HG02763 (cell line): ENCODE results near the gene KCP.
"Not testable (repeated sequence)": the region's sequence is repeated elsewhere in the genome, so short reads cannot be mapped to it uniquely, and the experiment has no call there.

Source experiments
- ATAC-seq: cut with Tn5 transposase; IDR thresholded peaks from one replicate; pipeline ENCODE4 v1.9.1; 2021; ENCODE audit warnings: mild to moderate bottlenecking, moderate library complexity; ENCODE audit not compliant: unreplicated experiment

The KCP gene

DNA sequence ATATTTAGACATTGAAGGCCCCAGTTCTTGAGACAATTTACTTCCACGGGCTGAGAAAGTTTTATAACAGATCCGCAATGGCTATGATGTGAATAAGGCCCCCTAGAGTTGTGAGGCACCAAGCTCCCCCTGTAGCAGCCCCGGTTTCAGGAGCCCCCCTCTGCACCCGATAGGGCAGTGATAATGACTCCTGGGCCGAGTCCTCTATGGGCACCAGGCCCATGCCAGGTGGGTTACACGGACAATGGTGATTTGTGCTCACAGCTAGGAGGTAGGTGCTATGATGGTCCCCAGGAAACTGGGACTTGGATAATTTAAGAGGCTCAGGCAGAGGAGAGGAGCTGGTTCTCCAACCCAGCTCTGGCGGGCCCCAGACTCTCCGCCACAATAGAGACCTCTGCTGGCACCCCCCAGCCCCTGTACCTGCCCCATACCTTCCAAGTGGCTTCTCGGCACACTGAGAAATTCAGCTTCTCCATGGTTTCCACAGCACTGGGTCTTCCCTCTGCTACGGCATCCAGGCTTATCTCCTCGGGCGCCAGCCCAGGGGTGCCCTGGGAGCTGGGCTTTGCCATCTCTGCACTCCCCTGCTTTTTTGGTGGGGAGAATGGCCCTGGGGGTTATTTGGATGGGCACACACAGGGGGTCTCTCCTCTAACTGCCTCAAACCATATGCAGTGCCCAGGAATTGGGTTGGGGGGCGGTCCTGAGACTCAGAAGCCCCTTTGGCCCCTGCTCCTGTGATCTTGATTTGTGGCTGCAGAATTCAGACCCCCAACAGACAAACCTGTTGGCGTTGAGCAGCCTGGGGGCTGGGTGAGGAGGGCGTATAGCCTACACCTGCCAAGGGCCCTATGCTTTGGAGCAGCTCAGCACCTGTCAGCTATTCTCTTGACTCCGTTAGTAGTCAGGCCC is 12.2 kb upstream of the KCP start:
- no peak for ATAC-seq

DNA sequence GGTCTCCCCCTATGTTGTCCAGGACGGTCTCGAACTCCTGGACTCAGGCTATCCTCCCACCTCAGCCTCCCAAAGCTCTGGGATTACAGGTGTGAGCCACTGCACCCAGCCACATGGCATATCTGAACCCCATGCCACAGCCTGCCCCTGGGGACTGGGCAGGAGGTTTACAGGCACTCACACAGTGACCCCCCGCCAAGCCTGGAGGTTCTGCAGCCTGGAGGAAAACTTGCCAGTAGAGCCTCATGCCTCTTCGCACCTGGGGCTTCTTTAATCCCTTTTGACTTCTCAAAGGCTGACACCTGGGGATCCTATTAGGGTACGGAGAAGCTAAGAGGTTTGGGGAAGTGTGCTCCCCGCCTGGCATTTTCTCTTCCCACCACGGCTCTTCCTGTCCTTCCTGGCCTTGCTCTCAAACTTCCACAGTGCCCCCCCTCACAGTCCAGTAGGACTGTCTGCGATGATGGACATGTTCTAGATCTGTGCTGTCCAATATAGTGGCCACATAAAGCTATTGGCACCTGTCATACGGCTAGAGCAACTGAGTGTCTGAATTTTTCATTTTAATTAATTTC is 11.4 kb upstream of the KCP start:
- ATAC-seq: no peak

DNA sequence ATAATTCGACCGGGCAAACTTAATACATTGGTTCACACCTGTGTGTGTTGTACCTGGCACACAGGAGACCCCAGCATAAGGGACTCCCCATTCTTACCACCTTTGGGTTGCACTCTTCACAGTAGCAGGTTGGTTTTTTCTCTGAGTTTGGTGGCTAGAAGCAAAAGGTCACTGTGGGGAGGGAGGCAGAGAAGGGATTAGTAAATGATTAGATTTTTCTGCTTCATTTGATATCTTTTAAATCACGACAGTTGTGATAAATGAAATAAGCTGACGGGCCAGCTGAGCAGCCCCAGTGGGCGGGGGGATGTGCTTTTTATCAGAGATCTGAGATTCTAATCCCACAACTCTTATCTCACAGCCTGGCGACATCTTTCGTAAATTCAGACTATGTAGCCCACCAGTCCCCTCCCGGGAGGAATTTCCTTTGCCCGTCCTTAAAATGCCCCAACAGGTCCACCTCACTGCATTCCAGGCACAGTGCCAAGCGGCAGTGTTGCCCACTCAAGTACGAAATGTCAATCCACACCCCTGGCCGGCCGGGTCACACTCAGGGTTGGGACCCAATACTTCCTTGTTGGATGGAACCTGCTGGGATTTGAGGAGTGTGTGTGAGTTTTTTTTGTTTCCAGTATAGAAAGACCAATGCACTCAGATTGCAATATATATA is 10.5 kb upstream of the KCP start:
- ATAC-seq: no peak

- ATAC-seq: no peak
Measured at GRCh38 chr7:128919881-128920799, 9.6 kb upstream of the KCP start.

DNA sequence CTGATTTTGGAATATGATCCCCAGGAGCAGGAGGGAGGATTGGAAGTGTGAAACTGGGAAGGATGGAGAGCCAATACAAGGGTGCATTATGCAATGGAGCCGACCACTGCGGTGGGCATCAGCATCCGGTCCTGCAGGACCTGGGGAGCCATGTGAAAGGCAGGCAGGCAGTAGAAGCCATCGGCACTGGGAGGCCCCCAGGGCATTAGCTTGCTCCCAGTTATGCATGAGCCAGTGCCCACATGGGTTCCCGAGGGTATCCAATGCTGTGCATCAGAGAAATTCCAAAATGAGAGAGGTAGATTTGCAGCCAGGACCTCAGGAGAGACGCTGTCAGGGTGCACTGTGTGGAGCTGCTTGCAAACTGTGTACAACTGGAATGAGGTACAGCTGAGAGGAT is 8.7 kb upstream of the KCP start:
- ATAC-seq: no peak

DNA sequence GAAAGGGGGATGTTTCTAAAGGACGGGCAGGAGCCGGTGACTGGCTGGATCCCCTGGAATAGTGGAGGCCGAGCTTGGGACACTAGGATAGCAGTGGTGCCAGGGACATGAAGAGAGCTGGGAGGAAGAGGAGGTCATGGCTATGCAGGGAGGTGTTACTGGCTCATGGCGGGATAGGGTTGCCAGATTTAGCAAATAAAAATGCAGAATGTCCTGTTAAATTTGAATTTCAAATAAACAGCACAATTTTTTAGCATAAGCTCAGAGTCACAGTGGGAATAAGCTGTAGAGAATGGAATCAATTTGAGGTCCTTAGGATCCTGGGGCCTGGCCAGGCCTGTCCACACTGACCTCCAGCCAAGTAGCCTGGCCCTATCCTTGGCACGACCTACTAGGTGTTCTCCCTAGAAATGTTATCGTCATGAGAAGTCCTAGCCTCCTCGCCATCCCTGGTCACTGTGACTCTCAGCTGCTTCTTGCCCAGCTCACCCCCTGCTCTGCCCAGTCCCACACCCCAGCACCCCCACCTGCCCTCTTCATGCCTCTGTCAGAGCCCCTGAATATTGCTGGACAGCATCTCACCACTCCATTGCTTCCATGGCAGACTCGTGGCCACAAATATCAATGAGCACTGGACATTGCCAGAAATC is 7.6 kb upstream of the KCP start:
- ATAC-seq: no peak

GRCh38 chr7:128917122-128917521 is 6.6 kb upstream of the KCP start:
- ATAC-seq: no peak

DNA sequence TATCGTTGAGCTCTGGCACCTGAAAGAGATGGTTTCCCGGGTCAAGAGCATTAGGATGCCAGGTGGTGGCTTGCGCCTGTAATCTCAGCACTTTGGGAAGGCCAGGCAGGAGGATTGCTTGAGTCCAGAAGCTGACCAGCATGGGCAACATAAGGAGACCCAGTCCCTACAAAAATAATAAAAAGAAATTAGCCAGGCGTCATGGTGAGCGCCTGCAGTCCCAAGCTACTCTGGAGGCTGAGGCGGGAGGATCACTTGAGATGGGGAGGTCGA is 6.1 kb upstream of the KCP start:
- ATAC-seq: no peak

DNA sequence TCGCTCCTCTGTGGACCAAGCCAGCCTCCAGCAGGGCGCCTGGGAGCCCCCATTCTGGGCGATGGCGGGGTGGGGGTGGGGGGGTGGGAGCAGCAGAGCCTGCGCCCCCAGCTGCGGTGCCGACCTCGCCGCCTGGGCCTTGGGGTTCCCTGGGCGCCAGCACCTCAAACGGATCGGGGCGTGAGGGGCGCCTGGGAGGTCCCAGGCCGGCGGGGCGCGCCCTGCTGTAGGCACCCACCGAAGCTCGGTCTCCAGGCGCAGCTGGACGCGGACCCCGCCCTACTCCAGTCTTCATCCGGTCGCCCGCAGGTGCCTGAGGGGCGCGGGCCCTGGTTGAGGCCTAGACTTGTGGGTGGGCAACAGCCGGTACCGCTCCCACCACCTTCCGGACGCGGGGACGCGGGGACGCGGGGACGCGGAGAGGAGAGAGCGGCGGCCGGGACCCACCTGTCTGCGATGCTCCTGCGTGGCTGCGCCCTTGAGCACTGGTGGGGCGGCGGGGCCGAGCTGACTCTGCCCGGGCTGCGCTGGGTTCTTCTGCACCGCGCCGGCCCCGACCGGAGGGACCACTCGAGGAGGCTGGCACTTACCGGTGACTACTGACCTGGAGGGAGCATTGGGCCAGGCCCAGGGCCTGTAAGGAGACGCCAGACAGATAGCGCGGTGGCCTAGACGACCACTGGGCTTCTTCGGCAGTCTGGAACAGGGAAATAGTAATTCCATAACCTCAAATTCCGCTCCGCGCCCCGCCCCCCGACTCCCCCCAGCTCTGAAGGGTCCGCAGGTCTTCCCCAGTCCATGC is 5.5 kb upstream of the KCP start:
- ATAC-seq: no peak

GRCh38 chr7:128915271-128915819 is 4.8 kb upstream of the KCP start:
- no peak for ATAC-seq

DNA sequence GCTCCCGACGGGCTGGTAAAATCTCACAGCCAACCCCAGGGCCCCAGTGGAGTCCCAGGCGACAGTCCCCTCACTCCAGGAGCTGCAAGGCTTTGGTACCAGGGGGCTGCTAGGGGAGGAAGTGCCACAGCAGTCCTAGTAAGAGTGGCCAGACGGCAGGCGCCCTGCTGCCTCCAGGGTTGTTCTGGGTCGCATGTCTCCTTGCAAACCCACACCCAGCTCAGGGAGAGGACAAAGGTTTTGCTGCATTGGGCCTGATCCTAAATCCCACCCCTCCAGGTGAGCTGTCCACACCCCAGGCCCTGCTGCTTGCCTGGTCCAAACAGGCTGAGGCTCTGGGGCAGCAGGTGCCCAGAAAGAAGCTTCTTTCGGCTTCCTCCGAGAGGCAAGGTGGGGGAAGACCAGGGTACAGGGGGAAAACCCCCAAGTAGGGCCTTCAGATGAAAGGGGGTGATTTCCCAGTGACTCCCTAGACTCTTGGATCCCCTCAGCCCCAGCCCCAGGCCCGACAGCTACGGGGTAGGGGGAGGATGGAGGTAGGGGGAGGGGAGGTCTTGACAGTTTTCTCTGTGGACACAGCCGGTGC is 4.2 kb upstream of the KCP start:
- ATAC-seq: no peak

GRCh38 chr7:128913870-128914565 is 3.5 kb upstream of the KCP start:
- ATAC-seq: no peak

DNA sequence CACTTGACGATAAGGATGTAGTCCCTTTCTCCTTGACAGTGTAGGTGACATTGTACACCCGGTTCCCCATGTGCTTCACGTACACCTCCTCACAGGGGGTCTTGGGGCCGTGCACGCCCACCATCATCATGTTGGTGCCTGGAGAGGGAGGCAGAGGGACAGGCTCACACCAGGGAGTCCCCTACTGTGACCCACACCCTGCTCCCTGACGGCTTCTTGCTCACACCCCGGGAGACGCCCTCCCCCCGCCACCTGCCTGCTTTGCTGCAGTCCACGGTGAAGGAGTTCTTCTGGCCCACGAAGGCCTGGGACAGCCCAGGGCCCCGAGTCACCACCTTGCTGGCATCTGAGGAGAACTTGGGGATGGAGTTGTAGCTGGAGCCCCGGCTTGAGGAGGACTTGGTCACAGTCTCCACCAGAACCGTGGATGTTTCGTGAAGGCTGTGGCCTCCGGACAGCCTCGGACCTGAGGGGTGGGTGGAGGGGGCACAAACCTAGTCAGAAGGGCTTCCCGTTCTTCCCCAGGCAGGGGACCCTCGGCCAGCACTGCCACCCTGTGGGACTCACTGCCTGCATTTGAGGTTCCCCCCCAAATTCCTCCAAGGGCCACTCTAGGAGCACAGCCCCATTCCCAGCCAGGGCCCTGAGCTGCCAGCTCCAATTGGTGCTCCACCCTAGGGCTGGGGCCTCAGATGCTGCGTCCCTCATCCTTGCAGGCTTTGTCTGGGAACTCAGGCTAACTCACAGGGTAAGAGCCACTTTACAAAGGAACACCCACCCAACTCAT is 2.4 kb upstream of the KCP start:
- not testable (repeated sequence) for ATAC-seq

DNA sequence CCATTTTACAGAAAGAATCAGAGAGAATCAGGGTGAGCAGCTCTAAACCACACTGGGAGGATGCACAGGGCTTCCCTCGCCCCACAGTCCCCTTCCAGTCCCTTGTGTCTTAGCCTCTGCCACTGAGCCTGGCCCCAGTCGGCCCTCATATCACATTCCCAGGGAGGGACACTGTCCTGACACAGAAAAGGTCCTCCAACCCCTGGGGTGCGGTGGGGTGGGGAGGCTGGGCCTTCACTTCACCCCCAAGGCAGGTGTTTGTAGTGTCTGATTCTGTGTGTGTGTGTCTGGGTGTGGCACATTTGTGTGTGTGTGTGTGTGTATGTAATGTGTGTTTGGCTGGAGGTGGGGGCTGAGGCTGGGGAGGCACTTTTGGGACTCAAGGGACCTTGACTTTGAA is 1.8 kb upstream of the KCP start:
- no peak for ATAC-seq

DNA sequence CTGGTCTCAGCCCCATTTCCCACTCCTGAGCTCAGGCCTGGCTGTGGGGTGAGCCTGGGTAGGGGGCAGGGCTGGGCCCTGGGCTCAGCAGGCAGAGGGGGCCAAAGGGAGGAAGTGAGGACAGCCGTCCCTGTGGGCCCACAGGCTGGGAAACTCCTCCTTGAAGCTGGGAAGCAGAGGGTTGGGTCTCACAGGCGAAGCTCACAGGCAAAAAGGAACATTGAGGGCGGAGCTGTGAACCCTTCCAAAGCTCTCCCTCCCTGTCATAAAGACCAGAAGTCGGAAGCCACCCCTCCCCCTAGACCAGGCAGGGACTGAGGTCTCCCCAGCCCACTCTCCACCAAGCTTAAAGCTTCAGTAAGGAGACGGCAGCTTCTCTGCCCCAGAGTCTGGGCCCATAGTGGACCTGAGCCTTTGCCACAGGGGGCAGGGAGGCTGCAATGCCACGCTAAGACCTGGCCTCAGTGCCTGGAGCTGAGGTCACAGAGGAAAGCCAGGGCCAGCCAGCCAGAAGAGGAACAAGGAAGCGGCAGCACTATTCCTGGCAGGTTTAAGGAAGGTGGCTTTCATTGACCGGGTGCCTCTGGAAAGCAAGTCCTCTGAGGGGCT is 1.0 kb upstream of the KCP start:
- no peak for ATAC-seq

DNA sequence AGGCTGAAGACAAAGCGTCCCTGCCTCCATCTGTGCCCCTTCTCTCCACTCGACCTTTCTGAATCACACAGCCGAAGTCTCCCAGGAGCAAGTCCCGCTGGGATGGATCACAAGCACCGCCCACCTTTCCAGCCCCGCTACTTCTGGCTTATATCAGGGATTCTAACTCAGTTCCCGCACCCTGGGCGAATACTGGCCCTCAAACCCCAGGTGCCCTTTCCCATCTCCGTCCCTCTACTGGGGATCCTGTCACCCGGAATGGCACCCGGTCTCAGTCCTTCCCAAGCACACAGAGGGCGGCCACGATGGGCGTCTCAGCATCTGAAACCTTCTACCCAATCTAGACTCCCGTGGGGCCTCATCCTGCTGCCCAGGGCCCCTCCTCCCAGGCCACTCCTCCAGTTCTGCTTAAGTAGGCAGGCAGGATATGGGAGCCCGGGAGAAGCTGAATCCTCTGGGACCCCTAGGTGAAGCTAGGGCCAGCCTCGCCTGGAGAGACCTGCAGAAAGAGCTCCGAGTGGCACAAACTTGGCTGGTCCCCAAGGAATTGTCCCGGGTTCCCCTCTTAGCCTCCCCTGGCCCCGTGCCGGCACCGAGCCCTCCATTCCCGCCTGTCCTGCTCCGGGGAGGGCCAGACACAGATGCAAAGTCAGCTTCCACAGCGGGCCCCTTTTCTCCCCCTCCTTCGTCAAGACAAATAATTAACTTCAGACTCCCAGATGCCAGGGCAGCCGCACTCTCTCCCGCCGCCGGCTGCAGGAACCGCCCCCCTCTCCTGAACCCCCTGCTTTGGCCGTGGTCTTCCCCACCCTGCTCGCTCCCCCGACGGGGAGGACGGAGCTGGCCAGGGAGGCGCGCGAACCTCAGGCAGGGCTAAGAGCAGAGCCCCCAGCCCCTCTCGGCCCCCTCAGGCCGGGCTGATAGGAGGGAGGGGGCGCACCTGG is 612 bp downstream of the KCP start:
- ATAC-seq: no peak
